Measurements from ENCODE around the gene MAGED2.
"Not testable (repeated sequence)": the region's sequence is repeated elsewhere in the genome, so short reads cannot be mapped to it uniquely, and the experiment has no call there.

- TF ChIP-seq TEAD4 (IDR thresholded peaks at IDR 0.05; ENCODE audit: borderline replicate concordance, insufficient read depth); CTCF (IDR thresholded peaks at IDR 0.05); POLR2AphosphoS5 (IDR thresholded peaks at IDR 0.05; ENCODE audit: low read depth, low read length); USF2 (IDR thresholded peaks at IDR 0.05; ENCODE audit: borderline replicate concordance, low read depth, low read length); GABPA (IDR thresholded peaks at IDR 0.05; ENCODE audit: low read depth); RCOR1 (IDR thresholded peaks at IDR 0.05; ENCODE audit: low read length); EZH2phosphoT487 (IDR thresholded peaks at IDR 0.05; ENCODE audit: borderline replicate concordance, low read depth); IRF3 (IDR thresholded peaks at IDR 0.05; ENCODE audit: low read depth, low read length); RFX5 (IDR thresholded peaks at IDR 0.05; ENCODE audit: low read length); SIN3A (IDR thresholded peaks at IDR 0.05; ENCODE audit: borderline replicate concordance, low read depth, low read length); GATA2 (CRISPR knock-in tag; IDR thresholded peaks at IDR 0.05): not testable (repeated sequence)
Measured at GRCh38 chrX:54789405-54789804, 18.1 kb upstream of the MAGED2 start.

Data from SK-N-SH (cell line).